Activated T-helper 1 cell treated with anti-CD3 and anti-CD28 coated beads, Interleukin-12 subunit alpha, Interleukin-12 subunit beta, Interleukin-2, Interleukin-4 antibody, amounts not matched to agents 30 ng/mL and 10 ng/mL and 1 ng/mL, durations not matched to agents 14 hours and 24 hours and 36 hours (primary cell): ENCODE data around the gene ADCYAP1R1. TPM values are rescaled to one million over a fixed set of nuclear protein-coding genes. Genes with fewer than 3 reads are reported as not detected.

Experiments
- DNase-seq: peaks from one replicate; pipeline ENCODE4 v3.0.0; 2021; ENCODE audit warnings: low spot score
- H3K27ac Mint-ChIP-seq: one replicate; pipeline ENCODE4 v1.8.0; 2021; ENCODE audit warnings: mild to moderate bottlenecking, mixed read lengths
- H3K27me3 Mint-ChIP-seq: one replicate; pipeline ENCODE4 v1.8.0; 2022; ENCODE audit warnings: mild to moderate bottlenecking, moderate library complexity, mixed read lengths; ENCODE audit not compliant: insufficient read depth
- H3K36me3 Mint-ChIP-seq: one replicate; pipeline ENCODE4 v1.8.0; 2021; ENCODE audit warnings: low read depth, mixed read lengths
- H3K4me1 Mint-ChIP-seq: one replicate; pipeline ENCODE4 v1.8.0; 2021; ENCODE audit warnings: low read depth, mixed read lengths
- H3K4me3 Mint-ChIP-seq: one replicate; pipeline ENCODE4 v1.8.0; 2021; ENCODE audit warnings: mild to moderate bottlenecking, moderate library complexity, mixed read lengths
- H3K9me3 Mint-ChIP-seq: one replicate; pipeline ENCODE4 v1.8.0; 2021; ENCODE audit warnings: mixed read lengths
- intact Hi-C: fragments of 100-400 bp; cut with micrococcal nuclease; formaldehyde crosslinking; loops from one replicate; pipeline ENCODE4 v1.15.1; 2024
- total RNA-seq: library from RNA; stranded (reverse); gene quantifications from 2 replicates; pipeline ENCODE4 v1.2.3, GENCODE V29; 2022

ADCYAP1R1 gene
- total RNA-seq, 1 donor from 2014 or later: not detected

DNA sequence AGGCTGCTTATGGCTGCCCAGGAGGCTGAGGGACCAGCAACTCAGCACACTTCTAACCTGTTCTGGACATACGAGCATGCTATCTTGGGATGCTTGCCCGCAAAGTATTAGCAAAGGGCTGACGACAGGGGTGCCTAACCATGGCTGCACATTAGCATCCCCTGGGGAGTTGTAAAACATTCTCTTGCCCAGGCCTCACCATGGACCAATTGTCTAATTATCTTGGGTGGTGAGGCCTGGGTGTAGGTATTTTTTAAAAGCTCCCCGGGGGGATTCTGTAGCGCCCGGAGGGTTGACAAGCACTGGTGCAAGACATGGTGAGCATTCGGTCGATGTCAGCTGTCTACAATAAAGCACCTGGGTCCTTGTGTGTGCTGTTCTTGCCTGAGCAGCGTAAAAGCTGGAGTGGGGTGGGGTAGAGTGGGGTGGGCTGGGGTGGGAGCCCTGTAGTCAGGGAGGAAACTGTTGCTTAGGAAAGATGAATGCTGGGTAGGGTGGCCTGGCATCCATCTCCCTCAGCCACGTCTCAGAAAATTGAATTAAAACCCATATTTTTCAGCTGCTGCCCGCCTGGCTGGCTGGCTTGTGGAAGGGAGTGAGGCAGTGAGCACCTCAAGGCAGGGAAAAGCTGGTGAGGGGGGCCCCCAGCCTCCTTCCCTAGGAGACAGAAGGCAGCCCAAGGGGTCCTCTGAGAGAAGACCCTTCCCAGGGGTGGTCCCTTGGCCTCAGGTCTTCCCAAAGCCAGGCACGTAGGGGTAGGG is 2.9 kb upstream of the ADCYAP1R1 start:
- Mint-ChIP-seq H3K4me3 (no peak overlapping the region), H3K9me3 (no peaks in the 10 kb centered on the region), H3K36me3 (no peaks in the 10 kb centered on the region), H3K4me1 (no peaks in the 10 kb centered on the region), H3K27me3 (peaks cover 28% of the 10 kb centered on the region), H3K27ac (no peak overlapping the region)
- DNase-seq: no peak
- intact Hi-C loops: no loop called here

DNA sequence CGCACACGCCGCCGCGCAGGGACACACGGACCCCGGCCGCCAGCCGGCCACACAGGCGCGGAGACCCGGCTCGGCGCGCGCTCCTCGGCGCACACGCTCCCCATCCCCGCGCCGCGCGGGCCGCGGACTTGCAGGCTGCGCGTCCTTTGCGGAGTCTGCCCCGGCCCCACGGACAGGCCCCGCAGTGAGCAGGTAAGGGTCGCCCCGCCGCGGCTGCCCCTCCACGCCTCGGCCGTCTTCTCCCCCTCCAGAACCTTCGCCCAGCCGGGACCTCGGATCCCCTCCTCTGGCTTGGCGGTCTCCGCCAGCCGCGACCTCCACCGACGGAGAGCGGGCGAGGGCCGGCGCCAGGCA is 356 bp downstream of the ADCYAP1R1 start:
- H3K27ac Mint-ChIP-seq: no peak overlapping the region
- no peaks in the 10 kb centered on the region for H3K36me3 Mint-ChIP-seq
- peaks cover 28% of the 10 kb centered on the region for H3K27me3 Mint-ChIP-seq
- H3K4me3 Mint-ChIP-seq: no peak overlapping the region
- H3K9me3 Mint-ChIP-seq: no peaks in the 10 kb centered on the region
- no peak for DNase-seq
- H3K4me1 Mint-ChIP-seq: no peaks in the 10 kb centered on the region
- intact Hi-C loops: no loop called here

DNA sequence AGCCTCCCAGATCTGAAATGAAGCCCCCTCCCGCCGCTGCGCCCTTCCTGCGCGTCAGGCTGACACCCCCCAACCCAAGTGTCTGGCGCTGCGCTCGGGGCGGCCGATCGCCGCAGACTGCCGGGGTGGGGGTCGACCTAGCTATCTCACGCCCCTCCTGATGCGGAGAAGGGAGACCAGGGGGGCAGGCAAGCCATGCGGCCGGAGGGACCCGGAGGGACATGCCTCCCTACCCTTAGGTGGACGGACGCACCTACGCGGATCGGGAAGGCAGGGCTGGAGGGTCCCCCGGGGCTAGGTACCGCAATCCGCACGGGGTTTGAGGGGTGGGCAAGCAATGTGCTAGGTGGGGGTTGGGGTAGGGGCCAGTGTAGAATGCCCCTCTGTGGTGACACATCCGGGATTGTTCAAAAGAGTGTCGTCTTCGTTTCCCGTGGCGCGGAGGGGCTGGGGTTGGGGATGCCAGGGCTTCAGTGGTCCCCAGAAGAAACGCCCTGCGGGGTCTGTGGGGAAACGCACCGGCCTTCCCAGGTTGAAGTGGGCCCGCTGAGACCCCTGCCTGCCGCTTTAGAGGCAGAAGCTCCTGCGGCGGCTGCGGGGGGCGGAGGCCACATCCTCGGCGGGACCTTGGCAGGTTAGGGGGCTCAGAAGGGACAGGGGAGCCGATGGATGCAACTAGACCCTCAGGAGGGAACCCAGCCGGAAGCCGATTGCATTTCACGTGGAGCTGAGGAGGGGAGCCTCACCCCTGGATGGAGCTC is 913 bp downstream of the ADCYAP1R1 start:
- no peaks in the 10 kb centered on the region for H3K9me3 Mint-ChIP-seq
- H3K4me1 Mint-ChIP-seq: no peaks in the 10 kb centered on the region
- no peak overlapping the region for H3K27ac Mint-ChIP-seq
- intact Hi-C loops: no loop called here
- no peaks in the 10 kb centered on the region for H3K36me3 Mint-ChIP-seq
- no peak for DNase-seq
- H3K4me3 Mint-ChIP-seq: no peak overlapping the region
- peaks cover 28% of the 10 kb centered on the region for H3K27me3 Mint-ChIP-seq

DNA sequence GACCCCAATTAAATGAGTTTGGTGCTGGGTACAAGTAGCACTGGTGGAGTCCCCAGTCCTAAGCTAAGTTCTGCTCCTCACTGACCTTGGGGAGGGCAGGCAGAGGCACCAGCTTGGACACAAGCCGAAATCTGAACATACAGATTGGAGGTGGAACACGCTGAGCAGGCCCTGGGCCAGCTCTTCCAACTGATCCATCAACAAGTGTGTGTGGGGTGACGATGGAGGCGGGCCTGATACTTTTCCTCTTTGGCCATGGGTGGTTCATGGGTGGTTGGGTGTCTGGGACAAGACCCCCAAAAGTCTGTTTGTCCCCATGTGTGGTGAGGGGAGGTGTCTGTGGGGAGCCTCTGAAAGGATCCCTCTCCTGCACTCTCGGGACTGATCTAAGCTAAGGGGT is 1.9 kb downstream of the ADCYAP1R1 start:
- no peak overlapping the region for H3K27ac Mint-ChIP-seq
- DNase-seq: no peak
- no peaks in the 10 kb centered on the region for H3K9me3 Mint-ChIP-seq
- H3K36me3 Mint-ChIP-seq: no peaks in the 10 kb centered on the region
- peaks cover 30% of the 10 kb centered on the region for H3K27me3 Mint-ChIP-seq
- H3K4me3 Mint-ChIP-seq: no peak overlapping the region
- H3K4me1 Mint-ChIP-seq: no peaks in the 10 kb centered on the region
- intact Hi-C loops: no loop called here

DNA sequence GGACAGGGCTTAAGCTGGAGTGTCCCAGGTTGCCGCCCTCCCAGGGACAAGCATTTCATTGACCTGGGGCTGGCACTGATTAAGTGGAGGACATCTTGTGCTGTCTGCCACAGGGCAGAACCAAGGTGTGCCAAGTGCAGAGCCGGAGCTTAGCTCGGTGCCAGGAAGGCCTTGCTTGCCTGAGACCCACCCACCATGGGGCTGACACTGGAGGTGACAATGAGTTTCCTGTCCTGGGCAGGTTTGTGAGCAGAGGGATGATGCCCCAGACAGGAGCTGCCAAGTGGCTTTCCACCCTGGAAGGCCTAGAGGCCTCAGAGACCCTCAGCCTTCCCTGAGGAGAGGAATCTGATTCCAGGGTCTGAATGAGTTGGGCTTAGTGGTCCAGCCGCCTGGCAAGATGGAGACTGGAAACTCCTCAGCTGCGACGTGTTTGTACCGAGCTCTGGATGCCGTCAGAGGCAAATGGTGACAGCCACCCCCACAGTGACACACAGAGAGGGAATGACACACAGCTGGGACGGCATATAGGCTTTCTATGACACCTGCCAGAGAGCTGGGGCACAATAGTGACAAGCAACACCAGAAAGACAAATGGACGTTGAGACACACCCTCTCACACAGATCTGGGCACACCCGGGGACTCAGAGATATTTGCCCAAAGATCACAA is 2.6 kb downstream of the ADCYAP1R1 start:
- Mint-ChIP-seq H3K4me1 (no peaks in the 10 kb centered on the region), H3K36me3 (no peaks in the 10 kb centered on the region), H3K9me3 (no peaks in the 10 kb centered on the region), H3K4me3 (no peak overlapping the region), H3K27me3 (peaks cover 30% of the 10 kb centered on the region), H3K27ac (no peak overlapping the region)
- DNase-seq: no peak
- intact Hi-C loops: no loop called here

DNA sequence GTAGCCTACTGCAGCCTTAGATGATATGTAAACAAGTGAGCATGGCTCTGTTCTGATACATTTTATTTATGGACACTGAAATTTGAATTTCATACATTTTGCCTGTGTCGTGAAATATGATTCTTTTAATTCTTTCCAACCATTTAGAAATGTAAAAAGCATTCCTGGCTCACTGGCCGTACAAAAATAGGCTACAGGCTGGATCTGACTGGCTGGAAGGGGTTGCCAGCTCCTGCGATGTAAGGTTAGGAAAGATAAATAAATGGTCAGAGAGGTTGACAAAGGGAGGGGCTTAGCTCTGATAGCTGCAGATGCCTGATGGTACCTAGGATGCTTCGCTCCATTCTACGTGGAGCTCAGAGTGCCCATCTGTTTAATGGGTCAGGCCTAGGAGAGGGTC is 3.4 kb downstream of the ADCYAP1R1 start:
- Mint-ChIP-seq H3K9me3 (no peaks in the 10 kb centered on the region), H3K4me1 (no peaks in the 10 kb centered on the region), H3K27me3 (peaks cover 30% of the 10 kb centered on the region), H3K27ac (no peak overlapping the region), H3K36me3 (no peaks in the 10 kb centered on the region), H3K4me3 (no peak overlapping the region)
- intact Hi-C loops: no loop called here
- DNase-seq: no peak

DNA sequence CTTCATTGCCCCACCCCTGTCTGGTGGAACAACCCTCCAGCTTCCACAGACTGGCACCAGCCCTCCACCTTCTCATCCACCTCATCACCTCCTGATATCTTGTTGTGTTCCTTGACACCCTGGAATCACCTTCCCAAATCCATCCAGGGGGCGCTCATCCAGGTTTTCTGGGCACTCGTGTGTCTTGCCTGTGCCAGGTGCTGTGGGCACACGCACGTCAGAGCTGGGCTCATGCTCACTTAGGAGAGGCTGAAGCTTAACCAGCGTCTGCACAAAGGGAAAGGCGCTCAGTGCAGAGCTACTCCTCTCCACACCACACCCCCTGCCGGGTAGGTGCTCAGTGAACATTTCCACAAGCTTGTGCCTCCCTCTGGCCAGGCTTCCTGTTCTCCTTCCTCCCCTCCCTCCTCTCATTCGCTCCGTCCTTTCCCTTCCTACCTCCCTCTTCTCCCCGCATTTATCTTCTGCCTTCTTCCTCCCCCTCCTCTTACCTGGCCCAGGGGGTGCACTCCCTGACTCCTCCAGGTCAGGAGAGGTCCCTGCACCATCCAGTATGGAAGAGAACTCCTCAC is 4.8 kb downstream of the ADCYAP1R1 start:
- intact Hi-C loops: no loop called here
- Mint-ChIP-seq H3K27me3 (peaks cover 16% of the 10 kb centered on the region), H3K36me3 (no peaks in the 10 kb centered on the region), H3K4me3 (no peak overlapping the region), H3K27ac (no peak overlapping the region), H3K9me3 (no peaks in the 10 kb centered on the region), H3K4me1 (no peaks in the 10 kb centered on the region)
- DNase-seq: no peak

DNA sequence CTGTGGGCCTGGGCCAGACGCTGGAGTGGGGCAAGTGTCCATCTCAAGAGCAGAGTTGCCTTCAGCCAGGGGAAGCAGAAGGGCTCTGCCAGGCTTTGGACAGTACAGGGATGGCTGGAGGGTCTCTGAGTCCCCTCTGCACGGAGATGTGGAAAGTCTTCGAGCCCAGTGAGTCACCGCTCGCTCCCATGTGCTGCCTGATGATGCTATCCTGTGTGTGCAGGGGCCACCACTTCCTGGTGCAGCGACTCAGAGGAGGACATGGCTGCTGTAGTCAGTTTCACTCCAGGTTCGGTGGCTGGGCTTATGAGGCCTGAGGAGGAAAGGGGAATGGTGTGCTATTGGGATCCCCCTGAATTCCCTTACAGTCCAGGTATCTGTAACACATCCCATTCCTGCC is 6.0 kb downstream of the ADCYAP1R1 start:
- no peak for DNase-seq
- Mint-ChIP-seq H3K4me3 (no peak overlapping the region), H3K4me1 (no peaks in the 10 kb centered on the region), H3K27me3 (peaks cover 13% of the 10 kb centered on the region), H3K9me3 (no peaks in the 10 kb centered on the region), H3K36me3 (no peaks in the 10 kb centered on the region), H3K27ac (no peak overlapping the region)
- intact Hi-C loops: no loop called here

DNA sequence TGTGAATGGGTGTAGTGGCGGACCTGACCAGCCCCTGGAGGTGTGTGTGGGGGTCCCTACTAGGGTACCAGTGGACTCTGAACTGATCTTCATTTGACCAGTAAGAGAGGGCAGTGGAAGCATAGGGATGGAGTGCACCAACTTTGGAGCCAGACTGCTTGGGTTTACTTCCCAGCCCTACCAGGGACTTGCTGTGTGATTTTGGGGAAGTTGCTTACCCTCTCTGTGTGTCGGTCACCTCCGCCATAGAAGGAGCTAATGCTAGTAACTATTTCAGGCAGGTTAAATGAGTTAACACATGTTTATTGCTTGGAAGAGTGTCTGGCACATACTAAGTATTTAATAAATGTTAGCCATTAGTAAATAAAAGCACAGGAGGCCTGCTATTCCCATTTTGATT is 6.6 kb downstream of the ADCYAP1R1 start:
- Mint-ChIP-seq H3K4me3 (no peak overlapping the region), H3K36me3 (no peaks in the 10 kb centered on the region), H3K4me1 (no peaks in the 10 kb centered on the region), H3K27ac (no peak overlapping the region), H3K27me3 (peaks cover 7% of the 10 kb centered on the region), H3K9me3 (no peaks in the 10 kb centered on the region)
- intact Hi-C loops: no loop called here
- DNase-seq: no peak

DNA sequence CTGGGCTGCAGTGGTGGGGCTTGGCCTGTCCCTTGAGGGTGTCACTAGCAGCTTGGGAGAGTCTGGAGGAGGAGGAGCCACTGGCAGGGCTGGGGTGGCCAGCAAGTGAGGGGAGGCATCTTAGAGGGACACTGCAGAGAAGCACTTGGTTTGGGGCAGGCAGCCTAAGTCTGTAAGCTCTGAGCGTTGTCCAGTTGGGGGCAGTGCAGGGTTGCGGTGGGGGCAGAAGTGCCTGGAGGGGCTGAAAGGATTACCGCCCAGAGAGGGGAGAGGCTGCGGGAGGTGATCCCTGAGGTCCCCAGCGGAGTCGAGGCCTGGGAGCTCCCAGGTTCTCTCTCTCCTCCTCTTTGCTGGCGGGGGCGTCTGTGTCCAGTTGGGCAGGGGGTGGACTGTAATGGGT is 7.4 kb downstream of the ADCYAP1R1 start:
- Mint-ChIP-seq H3K27ac (no peak overlapping the region), H3K4me1 (no peaks in the 10 kb centered on the region), H3K27me3 (peaks cover 1% of the 10 kb centered on the region), H3K36me3 (no peaks in the 10 kb centered on the region), H3K9me3 (no peaks in the 10 kb centered on the region), H3K4me3 (no peak overlapping the region)
- no peak for DNase-seq
- intact Hi-C loops: no loop called here

DNA sequence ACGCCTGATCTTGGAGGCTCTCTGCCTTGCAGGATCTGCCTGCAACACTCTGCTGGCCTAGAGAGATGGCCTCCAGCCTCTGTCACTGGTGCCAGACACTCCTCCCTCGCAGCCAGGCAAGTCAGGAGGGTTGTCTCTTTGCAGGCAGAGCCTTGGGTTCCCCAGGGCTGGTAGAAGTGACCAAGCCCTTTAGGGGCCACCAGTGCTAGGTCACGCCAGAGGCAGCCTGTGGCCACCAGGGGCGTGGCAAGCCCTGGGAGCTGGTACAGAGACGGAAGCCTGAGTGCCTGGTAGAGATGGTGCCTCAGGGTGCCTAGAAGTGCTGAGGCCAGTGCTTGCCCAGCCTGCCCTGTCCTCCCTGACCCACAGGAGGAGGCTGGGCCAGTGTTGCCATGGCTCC is 9.1 kb downstream of the ADCYAP1R1 start:
- Mint-ChIP-seq H3K9me3 (no peaks in the 10 kb centered on the region), H3K4me1 (no peaks in the 10 kb centered on the region), H3K27ac (no peak overlapping the region), H3K4me3 (no peak overlapping the region), H3K27me3 (peaks cover 3% of the 10 kb centered on the region), H3K36me3 (no peaks in the 10 kb centered on the region)
- no peak for DNase-seq
- intact Hi-C loops: no loop called here

DNA sequence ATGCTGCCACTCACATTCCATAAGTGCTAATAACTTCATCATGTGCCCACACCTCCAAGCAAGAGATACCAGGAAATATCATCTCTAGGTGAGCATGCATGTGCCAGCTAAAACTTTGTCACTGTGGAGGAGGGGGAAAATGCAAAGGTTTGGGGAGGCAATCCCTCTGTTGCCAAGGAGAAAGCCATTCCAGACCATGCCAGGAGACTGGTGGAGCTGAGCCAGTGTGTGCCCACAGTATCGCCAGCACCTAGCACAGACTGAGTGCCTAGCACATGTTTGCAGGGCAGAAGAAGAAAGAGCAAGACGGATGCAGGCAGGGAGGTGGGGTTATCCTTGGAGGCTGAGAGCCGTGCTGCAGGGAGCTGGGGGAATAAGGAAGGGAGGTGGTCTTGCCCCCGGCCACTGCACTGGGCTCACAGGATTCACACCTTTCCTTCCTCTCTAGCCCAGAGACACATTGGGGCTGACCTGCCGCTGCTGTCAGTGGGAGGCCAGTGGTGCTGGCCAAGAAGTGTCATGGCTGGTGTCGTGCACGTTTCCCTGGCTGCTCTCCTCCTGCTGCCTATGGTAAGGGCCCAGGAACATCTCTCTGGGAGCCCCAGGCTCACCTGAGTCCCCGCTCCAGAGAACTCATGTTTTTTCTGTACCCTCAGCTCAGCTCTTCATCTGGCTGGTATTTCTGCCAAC is 10.8 kb downstream of the ADCYAP1R1 start:
- DNase-seq: no peak
- intact Hi-C loops: no loop called here
- Mint-ChIP-seq H3K27ac (no peak overlapping the region), H3K36me3 (no peaks in the 10 kb centered on the region), H3K9me3 (no peaks in the 10 kb centered on the region), H3K4me3 (no peak overlapping the region), H3K27me3 (peaks cover 7% of the 10 kb centered on the region), H3K4me1 (no peaks in the 10 kb centered on the region)
